BJ (cell line): ENCODE results near the gene EIF4E1B. TPM values are rescaled to one million over a fixed set of nuclear protein-coding genes. Genes with fewer than 3 reads are reported as not detected.

Experiments
- CTCF ChIA-PET: fragments of 350-600 bp; formaldehyde crosslinking; extraction: SDS; loops from one replicate; lab custom pipeline; 2021; ENCODE audit warnings: antibody characterized with exemption, inconsistent platforms; lab: Yijun Ruan, JAX
- POLR2A ChIA-PET: fragments of 300-600 bp; sonication (Branson Sonifier 250); formaldehyde crosslinking; extraction: SDS; loops from one replicate; lab custom pipeline; 2021; ENCODE audit warnings: antibody characterized with exemption; lab: Charles Lee
- DNase-seq: peaks from one replicate; pipeline ENCODE4 v3.0.0-alpha.2; 2011; ENCODE audit warnings: low read depth
- H3K27me3 ChIP-seq: 2 replicates; pipeline ENCODE4 v1.6.0; 2011; ENCODE audit warnings: low read length; ENCODE audit not compliant: control insufficient read depth, insufficient read depth
- H3K36me3 ChIP-seq: 2 replicates; pipeline ENCODE4 v1.5.1; 2011; ENCODE audit warnings: low read length; ENCODE audit not compliant: control insufficient read depth, insufficient read depth
- H3K4me3 ChIP-seq: 2 replicates; pipeline ENCODE4 v1.5.1; 2011; ENCODE audit warnings: low read depth, mild to moderate bottlenecking, control low read depth, low read length
- polyA plus RNA-seq: library from polyadenylated mRNA; depleted of rRNA; stranded (reverse); fragments of >200 nt; gene quantifications from 2 replicates; pipeline ENCODE4 v1.2.3, GENCODE V29; 2011
- TF ChIP-seq, protein P1 (sequence below): IDR thresholded peaks from 2 replicates; pipeline ENCODE4 v1.5.1; 2011; ENCODE audit warnings: low read depth, mild to moderate bottlenecking, control low read depth, inconsistent platforms, low read length, moderate library complexity; ENCODE audit not compliant: insufficient read depth

EIF4E1B gene
- polyA plus RNA-seq, 1 experiment = not detected

DNA sequence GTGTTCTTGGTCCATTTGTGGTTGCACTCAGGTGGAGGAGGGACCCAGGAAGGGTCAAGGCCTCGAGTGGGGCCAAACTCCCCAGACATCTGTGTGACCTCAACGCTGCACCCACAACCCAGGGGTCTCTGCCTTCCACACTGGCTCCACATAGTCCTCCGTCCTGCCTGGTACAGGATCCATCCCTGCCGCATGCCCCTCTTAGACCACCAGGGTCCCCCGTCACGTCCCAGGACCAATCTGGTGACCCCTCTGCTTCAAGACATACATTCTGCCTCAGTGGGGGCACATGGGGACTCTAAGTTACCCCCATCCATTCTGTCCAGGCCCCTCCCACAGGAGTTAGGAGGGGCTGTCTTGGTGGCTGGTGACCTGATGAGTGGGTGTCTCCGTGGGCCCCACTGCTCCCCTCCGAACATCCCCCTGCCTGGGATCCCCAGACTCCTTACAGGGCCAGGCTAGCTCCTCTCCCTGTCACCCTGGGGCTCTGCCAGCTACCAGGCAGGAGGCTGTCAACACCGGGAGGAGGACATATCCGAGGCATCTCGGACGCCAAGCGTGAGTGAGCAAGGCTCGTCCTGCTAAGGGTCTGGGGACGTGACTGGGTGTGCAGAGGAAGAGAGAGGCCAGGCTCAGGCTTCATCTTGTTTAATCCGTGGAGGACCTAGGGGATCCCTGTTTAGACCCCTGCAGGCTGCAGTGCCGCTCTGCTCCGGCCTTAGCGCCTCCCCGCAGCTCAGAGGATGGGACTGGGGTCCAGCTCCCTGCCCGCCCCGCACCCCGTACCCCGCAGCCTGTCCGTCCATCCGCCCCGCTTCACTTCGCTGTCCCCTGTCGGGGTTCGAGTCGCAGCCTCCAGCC lies 49.1 kb downstream of the EIF4E1B start:
- CTCF ChIA-PET = interaction anchor here (1.5 kb wide), 1 partner anchor 19 kb away, joined by 5 read pairs; no protein-coding TSS in a partner anchor
- TF ChIP-seq, protein P1, sequence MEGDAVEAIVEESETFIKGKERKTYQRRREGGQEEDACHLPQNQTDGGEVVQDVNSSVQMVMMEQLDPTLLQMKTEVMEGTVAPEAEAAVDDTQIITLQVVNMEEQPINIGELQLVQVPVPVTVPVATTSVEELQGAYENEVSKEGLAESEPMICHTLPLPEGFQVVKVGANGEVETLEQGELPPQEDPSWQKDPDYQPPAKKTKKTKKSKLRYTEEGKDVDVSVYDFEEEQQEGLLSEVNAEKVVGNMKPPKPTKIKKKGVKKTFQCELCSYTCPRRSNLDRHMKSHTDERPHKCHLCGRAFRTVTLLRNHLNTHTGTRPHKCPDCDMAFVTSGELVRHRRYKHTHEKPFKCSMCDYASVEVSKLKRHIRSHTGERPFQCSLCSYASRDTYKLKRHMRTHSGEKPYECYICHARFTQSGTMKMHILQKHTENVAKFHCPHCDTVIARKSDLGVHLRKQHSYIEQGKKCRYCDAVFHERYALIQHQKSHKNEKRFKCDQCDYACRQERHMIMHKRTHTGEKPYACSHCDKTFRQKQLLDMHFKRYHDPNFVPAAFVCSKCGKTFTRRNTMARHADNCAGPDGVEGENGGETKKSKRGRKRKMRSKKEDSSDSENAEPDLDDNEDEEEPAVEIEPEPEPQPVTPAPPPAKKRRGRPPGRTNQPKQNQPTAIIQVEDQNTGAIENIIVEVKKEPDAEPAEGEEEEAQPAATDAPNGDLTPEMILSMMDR = no peak

DNA sequence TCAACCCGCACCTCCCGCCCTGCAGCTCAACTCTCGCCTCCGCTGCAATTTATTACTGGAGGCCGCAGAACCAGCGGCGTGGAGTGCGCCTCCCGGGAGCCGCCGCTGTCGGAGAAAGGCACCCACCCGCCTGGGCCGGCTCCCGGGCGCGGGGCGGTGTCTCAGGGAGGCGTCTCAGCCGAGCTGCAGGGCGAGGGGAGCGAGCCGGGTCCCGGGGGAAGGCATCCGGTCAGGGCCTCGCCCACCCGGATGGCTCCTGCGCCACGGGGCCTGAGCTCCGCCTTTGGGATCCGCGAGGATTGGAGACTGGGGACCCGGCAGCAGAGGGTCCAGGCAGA lies 49.7 kb downstream of the EIF4E1B start:
- ChIA-PET CTCF (interaction anchor here (1.5 kb wide), 1 partner anchor 20 kb away, joined by 5 read pairs; no protein-coding TSS in a partner anchor), POLR2A (no interaction called here)
- Histone ChIP-seq H3K4me3 (no peak overlapping the region), H3K27me3 (peaks cover 25% of the 10 kb centered on the region), H3K36me3 (no peaks in the 10 kb centered on the region)
- TF ChIP-seq, protein P1 = no peak
- DNase-seq = no peak

More for the DNA sequence above, 49.1 kb downstream of the EIF4E1B start:
- no peak overlapping the region for H3K4me3 ChIP-seq
- no peak for DNase-seq
- peaks cover 25% of the 10 kb centered on the region for H3K27me3 ChIP-seq
- H3K36me3 ChIP-seq = no peaks in the 10 kb centered on the region
- POLR2A ChIA-PET = no interaction called here

DNA sequence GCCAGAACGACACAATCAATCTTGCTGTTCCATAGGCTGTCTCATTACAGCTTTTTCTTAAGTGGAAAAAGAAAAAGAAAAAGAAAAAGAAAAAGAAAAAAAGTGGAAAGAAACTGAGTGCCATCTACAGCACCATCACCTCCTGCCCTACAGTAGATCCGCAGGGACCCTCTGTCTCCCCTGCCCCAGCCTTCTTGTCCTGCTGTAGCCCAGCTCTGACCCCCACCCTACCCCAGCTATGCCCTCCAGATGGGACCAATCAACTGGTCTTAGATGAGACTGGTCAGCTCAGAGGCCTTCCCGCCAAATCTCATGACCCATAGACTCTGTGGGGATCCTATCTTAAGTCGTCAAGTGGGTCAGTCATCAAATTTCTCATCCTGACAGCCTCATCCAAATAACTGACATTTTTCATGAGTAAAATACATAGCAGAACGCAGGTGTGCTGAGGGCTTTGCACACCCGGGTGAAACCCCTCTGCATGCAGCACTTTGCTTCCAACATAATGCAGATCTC lies 51.6 kb downstream of the EIF4E1B start:
- Histone ChIP-seq H3K27me3 (peaks cover 25% of the 10 kb centered on the region), H3K4me3 (no peak overlapping the region), H3K36me3 (no peaks in the 10 kb centered on the region)
- DNase-seq = no peak
- TF ChIP-seq, protein P1 = no peak
- ChIA-PET CTCF (interaction anchor here (0.6 to 0.9 kb wide), 3 partner anchors 12 to 21 kb away, joined by 3 to 4 read pairs (median 3); no protein-coding TSS in a partner anchor), POLR2A (no interaction called here)

DNA sequence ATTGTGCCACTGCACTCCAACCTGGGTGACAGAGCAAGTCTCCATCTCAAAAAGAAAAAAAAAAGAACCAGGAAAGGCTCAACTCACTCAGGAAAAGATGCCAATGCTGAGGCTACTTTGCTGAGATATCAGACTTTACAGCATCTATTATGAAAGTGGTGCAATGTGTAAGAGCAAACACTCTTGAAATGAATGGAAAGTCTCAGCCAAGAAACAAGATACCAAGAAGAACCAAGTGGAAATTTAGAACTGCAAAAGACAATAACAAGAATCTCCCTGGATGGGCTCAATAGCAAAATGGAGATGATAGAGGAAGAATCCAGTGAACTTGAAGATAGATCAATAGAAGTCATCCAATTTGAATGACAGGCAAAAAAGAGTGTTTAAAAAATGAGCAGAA lies 54.5 kb downstream of the EIF4E1B start:
- POLR2A ChIA-PET = no interaction called here
- no peak for DNase-seq
- TF ChIP-seq, protein P1 = no peak
- CTCF ChIA-PET = no interaction called here
- Histone ChIP-seq H3K4me3 (no peak overlapping the region), H3K36me3 (no peaks in the 10 kb centered on the region), H3K27me3 (peaks cover 15% of the 10 kb centered on the region)

DNA sequence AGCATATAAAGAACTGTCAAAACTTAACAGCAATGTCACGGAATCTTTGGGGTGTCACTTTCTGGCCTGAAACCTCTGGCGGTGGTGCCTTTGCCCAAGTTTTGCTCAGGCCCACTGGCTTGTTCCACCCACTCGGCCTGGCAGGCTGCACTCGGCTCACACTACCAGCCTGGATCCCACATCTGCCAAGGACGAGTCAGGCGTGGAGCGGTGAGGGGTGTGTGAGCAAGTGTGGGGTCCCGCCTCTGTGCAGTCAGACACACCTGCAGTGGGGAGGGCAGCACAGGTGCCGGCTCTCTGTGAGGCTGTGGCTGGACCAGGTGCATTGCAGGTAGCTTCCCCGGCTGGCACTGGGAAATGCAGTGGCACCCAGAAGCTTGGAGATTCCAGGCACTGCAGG lies 56.8 kb downstream of the EIF4E1B start:
- H3K4me3 ChIP-seq = no peak overlapping the region
- H3K36me3 ChIP-seq = no peaks in the 10 kb centered on the region
- CTCF ChIA-PET = interaction anchor here (0.7 kb wide), 1 partner anchor 14 kb away, joined by 3 read pairs; no protein-coding TSS in a partner anchor
- TF ChIP-seq, protein P1 = no peak
- peaks cover 16% of the 10 kb centered on the region for H3K27me3 ChIP-seq
- no peak for DNase-seq
- POLR2A ChIA-PET = no interaction called here
